Measurements from ENCODE around the gene WDR77.

The WDR77 gene

DNA sequence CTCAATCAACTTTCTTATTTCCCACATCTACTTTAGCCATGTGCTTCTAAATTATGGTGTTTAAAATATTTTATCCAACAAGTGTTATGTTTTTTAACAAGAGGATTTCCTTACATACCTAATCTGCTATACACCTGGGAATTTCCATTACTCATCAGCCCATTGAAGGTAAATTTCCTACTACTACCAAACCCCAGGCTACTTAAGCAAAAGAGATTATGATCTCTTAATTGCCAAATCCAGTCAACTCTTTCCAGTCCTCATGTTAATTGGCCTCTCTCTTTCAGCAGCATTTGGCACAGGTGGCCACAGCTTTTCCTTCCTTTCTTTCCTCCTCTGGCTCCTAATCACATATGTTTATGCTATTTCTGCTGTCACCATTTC is 19.7 kb upstream of the WDR77 start:
- ATAC-seq: no peak

DNA sequence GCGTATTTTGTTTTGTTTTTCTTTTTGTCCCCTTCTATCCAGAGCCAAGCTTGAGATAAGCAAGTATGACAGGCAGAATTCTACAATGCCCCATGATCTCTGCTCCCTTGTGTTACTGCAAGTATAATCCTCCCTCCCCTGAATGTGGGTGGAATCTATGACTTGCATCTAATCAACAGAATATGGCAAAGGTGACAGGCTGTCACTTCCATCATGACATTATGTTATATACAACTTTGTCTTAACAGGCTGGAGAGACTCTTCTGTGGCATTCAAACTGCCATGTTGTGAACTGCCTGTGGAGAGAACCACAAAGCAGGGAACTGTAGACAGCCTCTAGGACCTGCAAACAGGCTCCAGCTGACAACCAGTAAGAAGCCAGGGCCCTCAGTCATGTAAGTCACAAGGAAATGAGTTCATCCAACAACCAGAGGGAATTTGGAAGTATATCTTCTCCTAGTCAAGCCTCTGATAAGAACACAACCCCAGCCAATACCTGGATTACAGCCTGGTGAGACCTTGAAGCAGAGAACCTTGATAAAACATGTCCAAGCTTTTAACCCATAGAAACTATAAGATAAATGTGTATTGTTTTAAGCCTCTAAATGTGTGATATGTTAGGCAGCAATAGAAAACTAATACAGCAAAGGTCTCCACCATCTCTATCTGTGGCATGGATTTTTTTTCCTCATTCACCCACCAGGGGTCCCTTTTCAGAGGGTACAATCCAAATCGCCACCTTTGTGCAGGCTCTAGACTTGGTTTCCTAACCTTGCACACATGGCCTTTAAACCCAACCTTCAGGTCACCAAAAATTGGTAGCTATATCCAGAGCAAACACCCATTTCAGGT is 19.0 kb upstream of the WDR77 start:
- no peak for ATAC-seq

DNA sequence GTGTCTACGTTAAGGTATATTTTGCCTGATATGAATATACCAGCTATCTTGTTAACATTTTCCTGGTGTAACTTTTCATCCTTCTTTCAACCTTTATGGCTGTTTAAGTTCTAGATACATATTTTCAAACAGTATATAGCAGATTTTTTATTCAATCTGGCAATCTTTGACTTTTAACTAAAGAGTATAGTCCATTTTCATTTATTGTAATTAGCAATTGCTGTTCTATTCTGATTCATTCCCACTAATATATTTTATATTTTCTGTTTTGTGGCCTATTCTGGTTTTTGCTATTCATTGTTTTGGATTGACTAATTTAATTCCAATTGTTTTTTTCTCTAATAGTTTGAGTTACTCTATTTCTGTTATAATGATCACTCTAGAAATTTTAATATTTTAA is 17.4 kb upstream of the WDR77 start:
- no peak for ATAC-seq

DNA sequence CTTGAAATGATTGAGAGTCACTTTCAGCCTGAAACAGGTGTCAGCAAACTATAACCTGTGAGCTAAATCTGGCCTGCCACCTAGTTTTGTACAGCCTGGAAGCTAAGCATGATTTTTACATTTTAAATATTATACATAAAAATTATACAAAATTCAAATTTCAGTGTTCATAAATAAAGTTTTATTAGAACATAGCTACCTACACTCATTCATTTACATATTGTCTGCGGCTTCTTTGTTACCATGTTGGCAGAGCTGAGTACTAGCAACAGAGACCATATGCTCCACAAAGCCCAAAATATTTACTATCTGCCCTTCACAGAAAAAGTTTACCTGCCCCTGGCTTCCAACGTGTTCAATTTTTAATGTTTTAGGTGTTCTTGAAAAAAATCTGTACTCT is 16.7 kb upstream of the WDR77 start:
- no peak for ATAC-seq

GRCh38 chr1:111463029-111463683 is 14.1 kb upstream of the WDR77 start:
- no peak for ATAC-seq

DNA sequence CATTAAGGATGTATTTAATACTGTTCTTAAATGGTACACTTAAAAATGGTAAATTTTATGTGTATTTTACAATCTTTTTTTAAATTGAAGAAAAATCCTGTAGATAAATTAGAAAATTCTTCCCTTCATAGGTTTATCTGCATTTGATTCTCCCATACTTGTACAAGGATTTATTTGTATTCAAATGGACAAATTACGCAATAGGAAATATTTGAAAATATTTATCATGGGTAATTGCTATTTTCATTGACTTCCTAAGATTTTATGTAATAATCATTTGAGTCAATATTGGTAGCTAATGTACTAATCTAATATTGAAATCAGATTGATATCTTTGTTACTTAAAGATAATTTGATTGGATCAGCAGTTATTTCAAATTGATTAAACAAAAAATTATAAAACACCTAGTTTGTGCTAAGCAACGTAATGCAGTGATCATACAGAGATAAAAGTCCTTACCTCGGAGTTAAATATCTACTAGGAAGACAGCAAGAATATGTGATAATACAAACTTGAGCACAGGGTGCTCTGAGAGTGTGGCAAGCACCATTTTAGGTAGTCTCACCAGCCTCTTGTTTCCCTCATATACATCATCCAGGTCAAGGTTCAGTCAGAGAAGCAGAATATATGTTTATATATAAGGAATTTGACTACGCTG is 13.4 kb upstream of the WDR77 start:
- no peak for ATAC-seq

DNA sequence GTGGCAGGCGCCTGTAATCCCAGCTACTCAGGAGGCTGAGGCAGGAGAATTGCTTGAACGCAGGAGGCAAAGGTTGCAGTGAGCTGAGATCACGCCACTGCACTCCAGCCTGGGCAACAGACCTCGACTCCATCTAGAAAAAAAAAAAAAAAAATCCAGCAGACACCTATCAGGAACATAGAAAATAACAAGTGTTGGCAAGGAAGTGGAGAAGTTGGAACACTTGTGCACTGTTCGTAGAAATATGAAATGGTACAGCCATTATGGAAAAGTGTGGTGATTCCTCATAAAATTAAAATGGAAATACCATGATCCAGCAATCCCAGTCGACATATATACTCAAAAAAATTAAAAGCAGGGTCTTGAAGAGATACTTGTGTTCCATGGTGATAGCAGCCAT is 12.7 kb upstream of the WDR77 start:
- no peak for ATAC-seq

- no peak for ATAC-seq
Observed at GRCh38 chr1:111455642-111456031, 6.6 kb upstream of the WDR77 start.

DNA sequence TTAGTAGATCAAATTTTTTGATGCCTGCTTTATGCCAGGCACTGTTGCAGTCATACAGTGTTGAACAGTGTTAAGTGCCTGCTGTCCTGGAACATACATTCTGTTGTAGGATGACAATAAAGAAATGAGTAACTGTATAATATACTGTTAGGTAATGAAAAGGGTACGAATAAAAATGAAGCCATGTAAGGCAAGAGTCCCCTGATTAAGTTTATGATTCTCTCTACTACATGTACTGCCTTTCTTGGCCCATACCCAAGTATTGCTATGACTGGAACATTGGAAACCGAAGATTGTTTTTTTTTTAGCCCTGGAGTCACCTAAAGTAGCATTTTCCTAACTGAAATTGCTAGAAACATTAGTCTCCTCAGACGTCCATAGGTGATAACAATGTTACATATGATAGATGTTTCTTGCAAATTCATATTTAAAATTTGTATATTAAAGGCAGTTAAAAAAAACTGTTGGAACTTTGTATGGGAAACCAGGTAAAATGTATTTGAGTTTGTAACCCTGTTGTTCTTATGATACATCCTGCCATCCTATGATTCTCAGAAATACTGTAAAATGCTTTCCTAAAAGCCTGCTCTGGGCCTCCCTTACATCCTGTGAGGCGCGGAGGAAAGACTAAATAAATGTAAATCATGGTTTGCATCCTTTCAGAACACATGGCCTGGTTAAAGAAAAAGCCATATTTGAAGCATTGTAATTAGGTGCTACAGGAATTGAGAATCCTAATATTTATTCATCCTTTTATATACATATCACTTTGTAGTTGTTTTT is 6.0 kb upstream of the WDR77 start:
- peak; percentile 79 for ATAC-seq

GRCh38 chr1:111453706-111454105 is 4.7 kb upstream of the WDR77 start:
- ATAC-seq: no peak

DNA sequence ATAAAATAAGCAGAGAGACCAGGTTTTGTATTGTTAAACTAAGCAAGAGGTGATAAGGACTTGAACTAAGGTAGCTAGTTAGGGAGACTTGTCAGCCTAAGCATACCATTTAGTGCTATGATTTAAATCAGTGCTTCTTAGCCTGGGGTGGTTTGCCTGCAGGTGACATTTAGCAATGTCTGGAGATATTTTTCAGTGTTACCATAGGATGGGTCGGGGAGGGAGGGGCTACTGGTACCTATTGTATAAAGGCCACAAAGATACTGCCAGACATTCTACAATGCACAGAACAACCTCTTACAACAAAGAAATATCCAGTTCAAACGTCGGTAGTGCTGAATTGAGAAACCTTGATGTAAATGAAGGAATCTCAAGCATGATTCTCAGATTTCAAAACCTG is 3.5 kb upstream of the WDR77 start:
- no peak for ATAC-seq

DNA sequence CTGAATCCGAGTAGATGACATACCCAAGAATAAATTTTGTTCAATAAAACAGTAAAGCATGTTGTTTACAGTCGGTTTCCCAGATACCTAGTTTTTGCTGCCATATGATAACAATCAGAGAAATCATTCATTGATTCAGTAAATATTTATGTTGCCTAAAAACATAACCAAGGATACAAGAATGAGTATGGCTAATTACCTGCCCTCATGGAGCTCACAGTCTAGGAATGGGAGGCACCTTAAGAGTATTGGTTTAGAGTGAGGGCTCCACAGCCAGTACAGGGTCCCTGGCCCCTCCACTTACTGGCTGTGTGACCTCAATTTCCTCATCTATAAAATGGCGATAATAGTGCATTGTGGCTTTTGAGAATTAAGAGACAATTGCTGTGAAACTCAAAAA is 1.1 kb upstream of the WDR77 start:
- no peak for ATAC-seq

DNA sequence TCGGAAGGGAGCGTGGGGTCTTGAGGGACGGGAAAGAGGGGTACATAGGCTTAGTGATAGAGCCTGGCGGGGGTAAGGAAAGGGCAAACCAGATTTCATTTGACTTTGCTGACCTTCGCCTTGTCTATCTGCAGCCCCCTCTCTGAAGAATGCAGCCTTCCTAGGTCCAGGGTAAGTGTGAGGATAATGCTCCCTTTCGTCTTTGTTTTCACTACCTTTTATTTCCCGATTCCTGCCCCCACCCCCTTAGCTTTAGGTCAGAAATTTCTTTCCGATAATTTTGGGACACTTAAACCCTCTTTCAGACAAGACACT is 604 bp upstream of the WDR77 start:
- ATAC-seq: no peak

- peak; percentile 30 to 31 for ATAC-seq
Observed at GRCh38 chr1:111448482-111448917, 556 bp downstream of the WDR77 start.

DNA sequence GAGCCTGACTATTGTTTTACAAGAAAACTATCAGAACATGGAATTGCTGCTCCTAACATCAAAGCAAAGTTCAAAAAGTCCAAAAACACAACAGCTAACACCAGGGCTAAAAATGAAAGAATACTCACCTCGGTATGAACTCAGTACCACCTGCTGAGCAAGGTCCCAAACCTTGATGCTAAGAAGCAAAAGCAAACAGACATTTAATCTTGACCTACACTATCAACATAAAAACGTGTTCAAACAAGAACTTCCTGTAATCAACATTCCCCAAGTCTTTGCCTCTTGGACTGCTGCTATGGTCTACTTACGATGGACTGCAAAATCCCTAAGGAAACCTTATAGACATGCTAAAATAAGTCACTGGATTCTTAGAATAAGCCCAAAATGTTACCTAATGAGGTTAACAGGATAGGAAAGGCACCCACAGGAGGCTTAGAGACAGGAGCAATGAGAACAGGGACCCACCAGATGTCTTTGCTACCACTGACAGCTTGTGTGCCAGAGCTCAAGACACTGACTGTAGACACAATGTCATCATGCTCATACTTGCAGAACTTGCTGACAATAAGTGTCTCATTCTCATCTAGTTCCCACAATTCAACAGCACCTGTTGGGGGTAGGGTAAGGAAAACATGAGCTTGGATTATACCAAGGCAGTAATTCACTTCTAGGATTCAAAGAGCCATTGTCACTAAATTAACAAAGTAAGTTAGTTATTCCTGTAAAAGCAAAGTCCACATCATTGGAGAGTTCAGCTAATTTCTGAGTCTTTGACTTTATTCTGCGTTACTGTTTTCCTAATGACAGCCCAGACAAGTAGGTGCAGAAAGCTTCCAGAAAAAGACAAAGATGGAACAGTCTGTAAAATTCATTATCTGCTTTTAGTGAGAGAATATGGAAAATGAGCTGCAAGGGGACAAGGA is 1.8 kb downstream of the WDR77 start:
- no peak for ATAC-seq

GRCh38 chr1:111446546-111446945 is 2.5 kb downstream of the WDR77 start:
- no peak for ATAC-seq

GRCh38 chr1:111444031-111444430 is 5.0 kb downstream of the WDR77 start:
- ATAC-seq: no peak

GRCh38 chr1:111442457-111442856 is 6.6 kb downstream of the WDR77 start:
- ATAC-seq: peak; percentile 46 to 69

- ATAC-seq: peak; percentile 28 to 69
Observed at GRCh38 chr1:111441573-111442192, 7.4 kb downstream of the WDR77 start.

GRCh38 chr1:111439461-111440351 is 9.3 kb downstream of the WDR77 start:
- no peak for ATAC-seq

GRCh38 chr1:111436726-111437125 is 12.3 kb downstream of the WDR77 start:
- no peak for ATAC-seq
